ENCODE measurements around the gene MOSPD3. TPM values are rescaled to one million over a fixed set of nuclear protein-coding genes. Genes with fewer than 3 reads are reported as not detected.
A peak's percentile ranks its signal among the peaks of the same experiment; 100 is the strongest.

MOSPD3 gene
- total and polyA plus RNA-seq, 8 donors: 15.7 to 35.7 (median 31.4) TPM

DNA sequence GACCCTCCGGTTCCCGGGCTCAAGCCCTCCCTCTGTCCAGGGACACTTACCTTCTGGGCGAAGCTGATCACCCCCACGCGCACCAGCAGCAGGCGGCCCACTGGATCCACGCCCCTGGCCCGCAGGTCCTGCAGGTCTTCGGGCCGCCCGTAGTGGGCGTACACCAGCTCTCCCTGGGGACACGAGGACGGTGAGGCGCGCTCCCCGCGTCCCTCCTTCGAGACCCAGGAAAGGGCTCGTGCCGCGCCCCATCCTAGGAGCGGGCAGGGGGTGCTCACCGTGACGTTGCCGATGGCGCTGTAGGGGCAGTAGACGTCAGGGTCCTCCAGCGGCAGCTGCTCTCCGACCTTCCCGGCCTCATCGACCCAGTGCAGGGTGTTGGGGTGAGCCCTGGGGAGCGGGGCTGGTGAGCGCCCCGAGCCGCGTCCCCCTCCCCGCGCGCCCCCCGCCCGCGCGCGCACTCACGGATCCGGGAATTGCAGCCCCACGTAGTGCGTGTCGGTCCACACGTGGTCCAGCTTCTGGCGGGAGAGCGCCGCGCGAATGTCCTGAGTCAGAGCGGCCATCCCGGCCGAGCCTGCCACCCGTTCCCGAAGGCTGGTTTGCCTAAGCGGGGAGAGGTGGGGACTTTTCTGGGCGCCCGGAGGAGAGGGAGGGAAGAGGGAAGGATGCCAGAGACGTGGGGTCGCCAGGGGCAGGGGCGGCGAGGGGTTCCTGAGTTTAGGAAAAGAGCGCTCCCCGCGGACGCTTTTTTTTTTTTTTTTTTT is 20.8 kb downstream of the MOSPD3 start:
- peaks cover 4 to 7% of the 10 kb centered on the region in 2 donors for H3K4me1 ChIP-seq
- ATAC-seq (peak; percentile 87), DNase-seq (peak in 3 of 4 donors; percentile 51 to 89 (median 52))
- intact Hi-C loops (cut with DNase I): no loop called here
- H3K36me3 ChIP-seq: no peaks in the 10 kb centered on the region
- H3K27ac ChIP-seq: no peak overlapping the region
- no peaks in the 10 kb centered on the region for H3K9me3 ChIP-seq
- peak overlapping the region; percentile 35 to 52 for H3K4me3 ChIP-seq
- peaks cover 0 to 33% of the 10 kb centered on the region in 2 donors for H3K27me3 ChIP-seq
- TF ChIP-seq, protein P1, sequence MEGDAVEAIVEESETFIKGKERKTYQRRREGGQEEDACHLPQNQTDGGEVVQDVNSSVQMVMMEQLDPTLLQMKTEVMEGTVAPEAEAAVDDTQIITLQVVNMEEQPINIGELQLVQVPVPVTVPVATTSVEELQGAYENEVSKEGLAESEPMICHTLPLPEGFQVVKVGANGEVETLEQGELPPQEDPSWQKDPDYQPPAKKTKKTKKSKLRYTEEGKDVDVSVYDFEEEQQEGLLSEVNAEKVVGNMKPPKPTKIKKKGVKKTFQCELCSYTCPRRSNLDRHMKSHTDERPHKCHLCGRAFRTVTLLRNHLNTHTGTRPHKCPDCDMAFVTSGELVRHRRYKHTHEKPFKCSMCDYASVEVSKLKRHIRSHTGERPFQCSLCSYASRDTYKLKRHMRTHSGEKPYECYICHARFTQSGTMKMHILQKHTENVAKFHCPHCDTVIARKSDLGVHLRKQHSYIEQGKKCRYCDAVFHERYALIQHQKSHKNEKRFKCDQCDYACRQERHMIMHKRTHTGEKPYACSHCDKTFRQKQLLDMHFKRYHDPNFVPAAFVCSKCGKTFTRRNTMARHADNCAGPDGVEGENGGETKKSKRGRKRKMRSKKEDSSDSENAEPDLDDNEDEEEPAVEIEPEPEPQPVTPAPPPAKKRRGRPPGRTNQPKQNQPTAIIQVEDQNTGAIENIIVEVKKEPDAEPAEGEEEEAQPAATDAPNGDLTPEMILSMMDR (IDR thresholded peaks at IDR 0.05): peak in 1 of 2 donors; percentile 23

DNA sequence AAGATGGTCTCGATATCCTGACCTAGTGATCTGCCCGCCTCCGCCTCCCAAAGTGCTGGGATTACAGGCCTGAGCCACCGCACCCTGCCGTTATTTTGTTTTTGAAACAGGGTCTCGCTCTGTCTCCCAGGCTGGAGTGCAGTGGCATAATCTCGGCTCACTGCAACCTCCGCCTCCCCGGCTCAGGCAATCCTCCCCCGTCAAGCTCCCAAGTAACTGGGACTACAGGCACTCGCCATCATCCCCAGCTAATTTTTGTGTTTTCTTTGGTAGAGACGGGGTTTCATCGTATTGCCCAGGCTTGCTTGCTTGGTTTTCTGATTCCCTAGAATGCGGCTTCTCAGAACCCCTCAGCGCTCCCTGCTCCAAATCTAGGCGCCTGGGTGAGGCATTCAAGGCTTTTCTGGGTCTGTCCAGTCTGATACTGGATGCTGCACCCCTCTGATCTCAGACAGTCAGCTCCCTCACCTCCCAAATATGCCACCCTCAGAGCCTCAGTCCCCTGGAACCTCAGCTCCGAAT is 27.7 kb downstream of the MOSPD3 start:
- intact Hi-C loops (cut with DNase I): no loop called here
- H3K36me3 ChIP-seq: no peaks in the 10 kb centered on the region
- no peak overlapping the region for H3K4me3 ChIP-seq
- DNase-seq: no peak
- peaks cover 0 to 48% of the 10 kb centered on the region in 2 donors for H3K27me3 ChIP-seq
- ATAC-seq: no peak
- TF ChIP-seq, protein P1 (IDR thresholded peaks at IDR 0.05): no peak
- H3K4me1 ChIP-seq: no peaks in the 10 kb centered on the region
- H3K27ac ChIP-seq: no peak overlapping the region
- no peaks in the 10 kb centered on the region for H3K9me3 ChIP-seq

DNA sequence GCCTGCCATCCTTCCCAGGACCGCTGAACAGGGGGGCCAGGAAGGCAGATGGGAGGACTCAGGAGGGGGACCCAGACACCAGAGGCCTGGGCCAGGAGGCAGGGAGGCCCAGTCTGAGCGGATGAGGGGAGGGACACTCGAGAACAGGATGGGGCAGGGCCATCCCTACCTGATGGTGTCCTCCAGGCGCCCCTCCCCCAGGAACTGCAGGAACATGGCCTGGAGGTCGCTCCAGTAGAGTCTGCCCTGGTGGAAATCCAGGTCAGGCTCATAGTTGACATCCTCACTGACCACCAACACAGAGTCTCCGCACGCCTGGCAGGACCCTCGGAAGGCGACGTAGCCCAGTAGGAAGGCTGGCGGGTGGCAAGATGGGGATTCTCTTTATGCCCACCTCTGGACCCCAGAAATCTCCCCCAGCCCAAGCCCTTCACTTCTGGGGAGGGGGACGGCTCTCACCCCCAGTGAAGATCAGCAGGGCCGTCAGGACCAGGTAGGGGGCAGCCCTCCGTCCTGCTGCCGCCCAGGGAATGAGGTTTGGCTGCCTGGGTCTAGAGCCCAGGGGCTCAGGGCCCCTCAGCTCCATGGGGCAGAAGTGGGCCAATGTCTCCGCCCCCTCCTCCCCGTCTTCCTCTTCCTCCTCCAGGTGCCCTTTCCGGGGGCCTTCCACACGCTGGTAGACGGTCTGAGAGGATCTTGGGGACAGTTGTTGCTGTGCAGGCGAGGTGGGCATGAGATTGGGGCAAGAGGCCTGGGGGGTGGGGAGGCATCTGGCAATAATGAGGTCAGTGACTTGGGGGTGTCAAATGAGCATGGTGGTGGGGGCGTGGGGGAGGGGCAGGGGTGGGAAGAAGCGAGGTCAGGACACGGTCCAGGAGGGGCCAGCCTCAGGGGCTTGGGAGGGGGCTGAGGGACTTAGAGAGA is 28.4 kb downstream of the MOSPD3 start:
- no peaks in the 10 kb centered on the region for H3K4me1 ChIP-seq
- H3K27ac ChIP-seq: no peak overlapping the region
- no peak overlapping the region for H3K4me3 ChIP-seq
- no peaks in the 10 kb centered on the region for H3K9me3 ChIP-seq
- H3K27me3 ChIP-seq: peaks cover 0 to 51% of the 10 kb centered on the region in 2 donors
- TF ChIP-seq, protein P1 (IDR thresholded peaks at IDR 0.05): no peak
- ATAC-seq: no peak
- no peaks in the 10 kb centered on the region for H3K36me3 ChIP-seq
- intact Hi-C loops (cut with DNase I): no loop called here
- no peak for DNase-seq

DNA sequence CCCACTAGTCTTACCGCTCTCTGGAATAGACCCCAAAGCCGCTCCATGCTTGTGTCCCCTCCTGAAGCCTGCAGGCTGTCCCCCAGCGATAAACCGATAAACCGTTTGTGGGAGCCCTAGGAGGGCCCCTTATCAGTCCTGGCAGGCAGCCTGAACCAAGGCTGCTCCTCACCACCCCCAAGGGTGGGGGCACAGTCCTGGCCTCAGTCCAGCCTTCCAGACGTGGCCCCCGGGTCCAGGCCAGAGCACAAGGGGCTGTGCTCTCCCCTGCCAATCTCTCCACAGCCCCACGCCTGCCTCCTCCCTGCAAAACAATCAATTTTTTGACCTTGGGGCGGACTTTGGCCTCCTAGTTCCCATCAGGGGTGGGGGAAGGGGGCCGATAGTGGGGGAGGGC is 29.1 kb downstream of the MOSPD3 start, which contains the start of gene TFR2:
TFR2 (minus strand) TSS at position 90 of the 397 bp plus-strand sequence; CDS start at position 47, 43 bp downstream.
- H3K4me3 ChIP-seq: no peak within 1 kb of the TSS
- ATAC-seq (no peak), DNase-seq (no peak)
- H3K36me3 ChIP-seq: no peaks in the 10 kb centered on the region
- H3K4me1 ChIP-seq: no peaks in the 10 kb centered on the region
- H3K9me3 ChIP-seq: no peaks in the 10 kb centered on the region
- TF ChIP-seq, protein P1 (IDR thresholded peaks at IDR 0.05): no peak
- H3K27me3 ChIP-seq: peaks cover 0 to 58% of the 10 kb centered on the region in 2 donors
- intact Hi-C loops (cut with DNase I): no loop called here
- no peak within 1 kb of the TSS for H3K27ac ChIP-seq
